ENCODE data around the gene LRRC2.

Gene LRRC2

DNA sequence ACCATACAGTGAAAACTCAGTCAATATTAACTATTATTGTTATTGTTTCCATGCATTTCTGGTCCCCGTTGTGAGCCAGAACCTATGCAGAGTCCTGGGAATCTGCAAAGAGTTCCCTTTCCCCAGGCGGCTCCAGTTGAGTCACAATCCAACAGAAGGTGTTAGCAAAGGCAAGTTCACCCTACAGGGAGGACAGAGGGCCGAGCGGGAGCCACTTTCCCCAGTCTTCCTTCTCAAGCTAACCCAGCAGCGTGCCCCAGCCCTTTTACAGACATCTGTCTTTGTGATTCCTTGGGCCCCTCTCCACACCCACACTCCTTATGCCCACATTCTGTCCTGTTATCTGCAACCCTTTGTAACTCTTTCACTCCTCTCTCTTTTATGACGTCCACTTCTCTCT lies 88.3 kb downstream of the LRRC2 start:
- no peak for DNase-seq (ENCODE audit: low read depth)

DNA sequence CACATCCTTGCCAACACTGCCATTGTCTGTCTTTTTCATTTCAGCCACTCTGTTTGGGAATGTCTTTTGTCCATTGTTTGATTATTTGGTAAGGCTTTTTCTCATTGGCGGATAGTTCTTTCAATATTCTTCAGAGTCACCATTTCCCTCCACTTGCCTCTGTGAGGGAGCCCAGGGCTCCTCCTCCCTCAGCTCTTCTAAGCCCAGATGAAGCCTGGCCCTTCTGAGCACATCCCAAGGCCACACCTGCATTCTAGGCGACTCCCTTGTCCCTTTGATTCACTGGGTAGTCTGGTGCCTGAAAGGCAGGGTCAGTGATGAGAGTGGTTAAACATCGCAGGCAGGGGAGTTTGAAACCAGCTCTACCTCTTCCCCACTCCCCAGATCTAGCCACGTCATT lies 89.0 kb downstream of the LRRC2 start:
- no peak for DNase-seq (ENCODE audit: low read depth)

DNA sequence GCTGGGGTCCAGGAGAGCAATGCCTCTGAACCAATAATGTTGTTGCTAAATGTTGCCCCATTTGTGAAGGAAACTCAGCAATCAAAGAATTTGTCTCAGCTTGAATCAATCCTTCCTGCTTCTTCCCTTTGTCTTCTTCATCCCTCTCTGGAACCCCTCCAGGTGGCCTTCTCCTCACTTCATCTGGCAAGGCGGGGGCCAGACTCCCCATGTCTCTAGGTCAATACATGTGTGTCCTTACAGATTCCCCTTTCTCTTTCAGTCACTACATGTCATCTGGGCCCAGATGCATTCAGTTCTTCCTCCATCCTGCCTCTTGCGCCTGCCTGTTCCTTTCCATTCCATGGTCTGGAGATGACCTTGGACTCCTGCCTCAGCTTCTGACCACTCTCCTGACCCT lies 93.4 kb downstream of the LRRC2 start:
- DNase-seq (ENCODE audit: low read depth), result no peak

DNA sequence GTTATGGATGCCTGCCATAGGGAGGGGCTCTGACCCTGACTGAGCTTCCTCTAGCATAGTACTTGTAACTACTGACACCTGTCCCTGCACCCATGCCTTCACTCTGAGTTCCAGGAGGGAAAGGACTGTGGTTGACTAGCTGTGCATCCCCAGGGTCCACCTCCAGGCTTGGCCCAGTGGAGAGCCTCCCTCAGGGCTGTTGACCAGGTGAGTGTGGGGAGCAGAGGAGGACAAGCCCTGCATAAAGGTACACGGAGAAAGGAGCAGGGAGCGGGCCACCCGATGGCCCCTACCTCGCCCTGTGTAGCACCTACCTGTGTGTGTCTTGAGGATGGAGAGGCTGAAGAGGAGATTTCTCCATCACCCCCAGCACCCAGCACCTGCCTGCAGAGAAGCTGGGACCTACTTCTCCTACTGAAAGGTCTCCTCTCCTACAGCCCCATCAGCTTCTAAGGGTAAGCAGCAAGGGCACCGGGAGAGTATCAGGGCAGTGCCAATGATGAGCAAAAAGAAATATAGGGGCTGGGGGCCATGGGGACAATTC lies 94.7 kb downstream of the LRRC2 start:
- no peak for DNase-seq (ENCODE audit: low read depth)

GRCh38 chr3:46470831-46471230 lies 95.3 kb downstream of the LRRC2 start:
- no peak for DNase-seq (ENCODE audit: low read depth)

- no peak for DNase-seq (ENCODE audit: low read depth)
Measured at GRCh38 chr3:46469680-46470357, 96.3 kb downstream of the LRRC2 start.

DNA sequence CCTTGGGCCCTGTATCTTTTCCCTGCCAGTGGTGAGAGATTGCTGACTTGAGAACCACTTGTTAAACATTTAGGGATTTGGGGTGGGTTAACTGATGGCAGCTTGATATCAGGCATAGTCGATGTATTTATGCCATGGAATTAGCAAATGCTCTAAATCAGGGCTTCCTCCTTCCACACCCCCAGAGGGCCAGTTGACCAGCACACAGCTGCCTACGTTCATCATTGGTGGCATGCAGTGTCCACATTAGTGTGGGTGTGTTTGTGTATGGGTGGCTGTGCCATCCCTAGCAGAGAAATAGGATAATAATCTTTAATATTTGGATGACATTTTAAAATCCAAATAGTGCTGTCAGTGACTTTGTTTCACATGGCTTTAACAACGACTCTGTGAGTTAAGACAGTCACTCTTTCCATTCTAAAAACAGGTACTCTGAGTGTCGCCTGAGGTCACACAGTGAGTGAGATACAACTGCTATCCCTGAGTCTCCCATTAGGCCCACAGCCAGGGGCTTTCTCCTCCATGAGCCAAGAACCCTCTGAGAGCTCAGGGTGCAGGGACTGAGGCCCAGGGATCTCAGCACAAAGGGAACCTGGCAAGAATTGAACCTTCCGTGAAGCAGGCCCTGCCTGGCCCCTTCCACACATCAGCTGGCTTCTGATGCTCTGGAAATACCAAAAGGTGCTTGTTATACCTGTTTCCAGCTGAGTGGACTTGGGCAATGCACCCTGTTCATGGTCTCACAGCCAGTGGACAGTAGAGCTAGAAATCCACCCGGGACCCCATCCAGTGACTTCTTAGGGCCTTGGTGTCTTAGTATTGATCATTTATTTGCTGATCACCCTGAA lies 97.1 kb downstream of the LRRC2 start:
- DNase-seq (ENCODE audit: low read depth), result no peak

GRCh38 chr3:46467562-46467961 lies 98.5 kb downstream of the LRRC2 start:
- no peak for DNase-seq (ENCODE audit: low read depth)

DNA sequence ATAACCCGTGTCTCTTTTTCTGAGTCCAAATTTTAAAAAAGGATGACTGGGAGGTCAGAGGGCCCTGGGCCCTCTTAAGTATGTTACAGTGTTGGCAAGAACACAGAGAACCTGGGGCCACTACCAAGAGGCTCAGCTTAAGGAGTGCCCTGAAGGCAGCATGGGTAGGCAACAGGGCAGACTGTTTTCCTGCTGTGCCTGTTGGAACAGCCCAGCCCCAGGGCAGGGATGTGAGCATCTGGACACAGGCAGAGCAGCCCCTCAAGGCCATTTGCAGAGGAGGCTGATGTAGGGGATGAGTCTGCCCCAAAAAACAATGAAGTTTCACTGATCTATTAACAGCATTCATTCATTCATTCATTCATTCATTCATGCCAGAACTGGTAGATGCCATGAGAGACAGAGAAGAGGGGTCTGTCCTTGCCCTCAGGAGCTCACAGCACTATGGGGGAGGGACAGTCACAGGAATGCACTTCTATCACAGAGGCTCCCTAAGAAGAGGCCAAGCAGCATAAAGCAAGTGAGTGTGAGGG lies 99.2 kb downstream of the LRRC2 start:
- DNase-seq (ENCODE audit: low read depth), result no peak

DNA sequence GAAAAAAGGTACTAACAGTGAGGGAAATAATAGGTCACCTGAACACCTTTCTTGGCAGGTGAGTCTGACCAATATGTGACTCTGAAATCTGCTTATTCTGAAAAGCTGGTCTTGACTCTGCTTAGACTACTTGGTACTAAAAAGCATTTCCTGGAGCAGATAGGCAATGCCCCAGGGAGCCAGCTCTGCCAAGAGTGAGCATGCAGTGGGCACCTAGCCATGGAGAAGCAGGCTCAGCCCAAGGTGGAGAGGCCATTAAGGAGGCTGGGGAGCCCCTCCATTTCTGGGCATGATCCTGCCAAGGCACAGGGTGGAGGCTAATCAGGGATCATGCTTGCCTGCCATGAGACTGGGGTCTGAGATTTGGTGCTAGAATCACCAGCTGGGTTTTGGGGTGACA lies 99.8 kb downstream of the LRRC2 start:
- no peak for DNase-seq (ENCODE audit: low read depth)

Data from activated T-cell treated with anti-CD3 and anti-CD28 coated beads for 1 hour (primary cell).